DMS53 treated with DMSO at 0.1 percent for 48 hours (cell line): ENCODE measurements around the gene DLEC1.

ENCODE experiments used
- DNase-seq: peaks from one replicate; lab custom pipeline; 2025; ENCODE audit not compliant: unreplicated experiment; lab: John Stamatoyannopoulos, UW

Gene DLEC1

DNA sequence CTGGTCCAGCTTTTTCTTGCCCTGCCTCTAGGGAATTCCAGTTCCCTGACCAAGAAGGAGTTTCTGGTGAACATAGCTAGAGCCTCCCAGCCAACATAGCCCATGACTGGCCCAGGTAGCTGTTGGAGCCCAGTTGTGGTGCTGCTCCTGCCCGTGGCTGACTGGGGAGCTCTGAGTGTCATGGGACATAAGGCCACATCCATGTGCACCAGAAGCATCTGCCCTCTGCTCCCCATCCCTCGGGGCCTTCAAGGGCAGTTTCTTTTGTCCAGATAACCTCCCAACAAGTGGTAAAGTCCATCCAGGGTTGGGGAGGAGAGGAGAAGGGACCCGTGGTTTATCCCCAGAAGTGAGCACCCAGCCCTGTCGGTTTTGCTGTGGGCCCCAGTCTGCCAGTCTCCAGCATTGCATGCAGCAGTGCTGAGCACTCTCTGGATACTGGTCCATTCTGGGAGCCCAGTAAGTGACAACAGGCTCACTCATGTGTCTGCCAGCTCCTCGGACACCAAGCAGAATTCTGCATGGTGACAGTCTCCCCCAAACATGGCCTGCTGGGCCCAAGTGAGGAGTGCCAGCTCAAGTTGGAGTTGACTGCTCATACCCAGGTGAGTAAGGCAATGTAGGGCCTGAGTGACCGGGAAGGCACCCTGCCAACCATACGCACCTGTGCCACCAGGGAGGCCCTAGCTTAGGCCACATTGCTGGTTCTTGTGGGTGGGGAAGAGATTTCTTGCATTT, 69.1 kb downstream of the DLEC1 start:
- DNase-seq: no peak

DNA sequence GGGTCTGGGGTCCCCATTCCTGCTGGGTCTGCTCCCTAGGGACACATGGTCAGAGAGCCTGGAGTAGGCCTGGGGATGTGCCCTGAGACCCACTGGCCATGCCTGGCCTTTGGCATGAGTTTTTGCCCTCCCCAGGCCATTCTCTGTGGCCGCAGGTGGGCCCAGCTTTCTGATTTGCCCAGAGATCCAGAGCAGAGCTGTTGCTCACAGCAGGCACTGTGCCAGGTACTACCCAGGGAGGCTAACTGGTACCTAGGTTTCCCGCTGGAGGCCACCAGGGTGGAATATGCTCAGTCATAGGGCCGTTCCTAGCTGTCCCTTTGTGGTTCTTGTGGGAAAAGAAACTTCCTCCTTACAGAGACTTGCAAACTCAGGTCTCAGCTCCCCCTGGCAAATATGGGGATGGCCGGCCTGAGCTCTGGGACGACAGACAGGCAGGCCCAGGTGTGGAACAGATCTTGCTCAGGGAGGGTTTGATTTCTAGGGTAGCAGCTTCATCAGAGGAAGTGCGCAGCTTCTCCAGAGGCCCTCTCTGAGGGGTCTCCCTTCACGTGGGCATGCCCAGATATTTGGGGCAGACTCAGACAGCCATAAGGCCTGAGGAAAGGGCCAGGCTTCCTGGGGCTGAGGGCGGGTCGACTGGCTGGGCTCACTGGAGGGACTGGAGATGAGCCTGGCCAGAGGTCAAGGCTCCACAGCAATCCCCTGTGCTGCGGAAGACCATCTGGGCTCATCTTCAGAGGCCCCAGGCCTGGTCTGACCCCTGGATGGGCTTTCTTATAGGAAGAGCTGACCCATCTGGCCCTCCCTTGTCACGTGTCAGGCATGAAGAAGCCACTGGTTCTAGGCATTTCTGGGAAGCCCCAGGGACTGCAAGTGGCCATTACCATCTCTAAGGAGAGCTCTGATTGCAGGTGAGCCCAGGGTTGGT, 69.9 kb downstream of the DLEC1 start:
- no peak for DNase-seq

DNA sequence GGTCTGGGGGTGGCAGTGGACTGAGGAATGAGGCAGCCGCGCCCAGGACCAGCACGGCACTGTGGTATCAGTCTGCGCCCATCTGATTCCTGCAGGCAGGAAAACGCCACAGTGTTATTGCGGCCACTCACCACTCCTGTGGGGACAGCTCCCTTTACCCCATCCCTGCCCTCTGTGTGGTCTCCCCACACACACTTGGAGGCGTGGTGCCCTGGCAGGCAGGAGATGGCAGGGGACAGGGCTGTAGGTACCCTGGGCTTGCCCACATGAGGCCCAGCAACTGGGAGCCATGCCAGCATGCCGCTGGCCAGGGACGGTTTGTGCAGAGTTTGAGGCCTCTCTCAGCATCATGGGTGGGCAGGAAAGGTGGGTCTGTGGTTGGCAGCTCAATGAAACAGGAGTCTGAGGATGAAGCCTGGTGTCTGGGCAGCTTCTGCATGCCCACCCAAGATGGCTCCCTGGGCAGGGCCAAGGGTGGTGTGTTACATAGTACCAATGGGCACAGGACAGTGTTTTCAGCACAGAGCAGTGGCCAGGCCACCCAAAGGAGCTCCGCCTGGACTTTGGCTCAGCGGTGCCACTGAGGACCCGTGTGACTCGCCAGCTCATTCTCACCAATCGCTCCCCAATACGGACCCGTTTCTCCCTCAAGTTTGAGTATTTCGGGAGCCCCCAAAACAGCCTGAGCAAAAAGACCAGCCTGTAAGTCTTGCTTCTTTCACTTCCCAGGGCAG, 70.7 kb downstream of the DLEC1 start:
- no peak for DNase-seq

DNA sequence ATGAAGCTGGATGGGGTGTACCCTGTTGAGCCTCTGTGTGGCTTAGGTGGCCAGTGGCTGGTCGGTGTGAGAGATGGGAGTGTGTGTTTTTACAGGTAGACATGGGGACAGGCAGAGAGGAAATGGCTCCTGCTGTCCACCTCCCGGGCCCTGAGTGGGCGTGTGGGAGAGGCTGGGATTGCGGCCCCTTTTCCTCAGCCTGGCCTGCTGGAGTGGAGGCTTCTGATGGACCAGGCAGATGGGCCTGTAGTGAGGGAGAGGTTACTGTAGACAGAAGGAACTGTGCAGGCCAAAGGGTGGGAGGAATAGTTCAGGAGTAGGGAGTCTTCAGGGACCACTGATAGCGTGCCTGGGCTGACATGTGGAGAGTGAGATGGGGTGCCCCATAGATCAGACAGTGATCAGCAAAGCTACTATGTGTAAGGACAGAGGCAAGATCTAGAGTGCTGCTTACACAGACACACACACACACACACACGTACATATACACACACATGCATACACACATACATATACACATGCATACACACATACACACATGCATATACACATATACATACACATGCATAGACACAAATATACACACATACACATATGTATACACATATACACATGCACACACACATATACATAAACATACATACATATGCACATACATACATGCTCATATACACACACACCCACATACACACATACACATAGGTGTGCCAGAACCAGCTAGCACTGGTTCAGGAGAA, 71.5 kb downstream of the DLEC1 start:
- DNase-seq: no peak

DNA sequence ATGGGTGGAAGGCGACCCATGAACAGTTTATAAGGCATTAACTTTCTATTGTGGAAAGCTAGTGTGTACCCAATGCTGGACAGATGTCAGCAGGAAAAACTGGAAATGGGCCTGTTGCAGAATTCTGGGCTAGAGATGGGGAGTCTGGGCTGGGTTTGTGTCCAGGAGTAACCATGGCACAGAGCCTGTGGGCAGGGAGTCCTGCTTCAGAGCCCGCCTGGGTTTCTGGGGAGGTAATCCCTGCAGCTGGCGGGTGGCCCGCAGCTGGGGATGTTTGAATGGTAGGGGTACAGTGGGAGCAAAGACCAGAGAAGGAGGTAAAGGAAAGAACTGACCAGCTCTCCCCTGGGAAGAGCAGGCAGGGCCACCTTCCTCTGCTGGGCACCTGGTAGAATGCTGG, 72.2 kb downstream of the DLEC1 start:
- no peak for DNase-seq

DNA sequence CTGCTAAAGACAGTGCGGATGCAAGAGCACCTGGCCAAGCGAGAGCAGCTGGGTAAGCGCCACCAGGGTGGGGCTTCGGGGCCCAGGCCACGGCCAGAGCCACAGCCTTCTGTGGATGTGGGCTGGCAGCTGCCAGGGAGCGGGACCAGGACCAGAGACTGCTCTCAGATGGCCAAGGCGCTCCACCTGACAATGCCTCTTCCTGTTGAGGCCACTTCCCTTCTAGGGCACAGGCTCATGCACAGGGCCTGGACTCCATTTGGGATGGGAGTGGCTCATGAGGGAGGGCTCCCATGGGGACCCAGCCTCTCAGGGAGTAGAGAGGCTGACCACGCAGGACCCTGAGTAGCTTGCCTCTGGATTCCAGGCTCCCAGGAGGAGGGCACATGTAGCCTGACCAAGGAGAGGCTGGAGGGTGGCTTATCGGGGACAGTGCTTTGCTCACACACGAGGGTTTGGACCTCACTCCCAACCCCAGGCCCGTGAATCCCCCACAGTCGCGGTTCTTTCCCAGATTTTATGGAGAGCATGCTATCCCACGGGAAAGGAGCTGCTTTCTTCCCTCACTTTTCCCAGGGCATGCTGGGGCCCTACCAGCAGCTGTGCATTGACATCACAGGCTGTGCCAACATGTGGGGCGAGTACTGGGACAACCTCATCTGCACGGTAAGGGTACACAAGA, 72.8 kb downstream of the DLEC1 start:
- no peak for DNase-seq

DNA sequence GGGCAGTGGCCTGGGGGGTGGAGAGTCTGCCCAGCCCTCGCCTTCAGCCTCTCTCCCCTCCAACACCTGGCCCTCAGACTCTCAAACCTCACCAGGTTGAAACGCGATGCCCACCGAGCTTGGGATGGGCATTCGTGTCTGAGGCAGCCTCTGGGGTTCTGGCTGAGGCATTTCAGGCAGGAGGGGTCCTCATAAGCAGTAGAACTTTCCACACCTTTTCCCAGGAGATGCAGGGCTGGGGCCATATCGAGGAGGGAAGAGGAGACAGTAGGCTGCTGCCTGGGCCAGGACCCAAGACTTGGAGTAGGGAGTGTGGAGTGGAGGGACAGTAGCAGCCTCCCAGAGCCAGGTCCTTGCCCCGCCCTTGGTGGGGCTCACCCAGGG, 73.4 kb downstream of the DLEC1 start:
- DNase-seq: no peak

DNA sequence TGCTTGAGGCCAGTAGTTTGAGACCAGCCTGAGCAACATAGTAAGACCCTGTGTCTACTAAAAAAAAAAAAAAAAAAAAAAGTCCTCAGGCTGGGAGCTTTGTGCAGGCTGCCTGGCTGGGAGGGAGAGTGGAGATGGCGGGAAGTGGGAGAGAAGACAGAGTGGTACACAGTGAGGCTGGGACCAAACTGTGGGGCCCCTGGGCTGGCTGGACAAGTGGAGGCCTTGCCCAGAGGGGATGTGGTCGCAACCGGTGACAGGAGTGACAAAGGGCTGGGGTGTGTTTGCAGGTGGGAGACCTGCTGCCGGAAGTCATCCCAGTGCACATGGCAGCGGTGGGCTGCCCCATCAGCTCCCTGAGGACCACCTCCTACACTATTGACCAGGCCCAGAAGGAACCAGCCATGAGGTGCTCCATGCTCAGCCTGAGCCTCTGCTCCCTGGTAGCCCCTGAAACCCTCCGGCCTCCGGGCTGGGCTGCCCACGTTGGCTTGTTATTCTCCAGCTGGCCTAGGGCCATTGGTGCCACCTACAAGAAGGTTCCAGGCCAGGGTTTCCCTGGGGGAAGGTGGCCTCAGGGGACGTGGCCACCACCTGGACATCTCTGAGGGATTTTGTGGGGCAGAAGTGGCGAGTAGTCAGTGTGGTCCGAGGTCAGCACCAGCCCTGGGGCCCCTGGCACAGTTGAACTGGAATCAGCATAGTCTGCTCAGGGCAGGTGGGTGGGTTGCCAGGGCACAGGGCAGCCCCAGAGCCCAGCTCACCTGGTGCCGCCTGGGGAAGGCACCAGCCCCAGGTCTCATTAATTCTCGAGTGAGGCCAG, 75.3 kb downstream of the DLEC1 start:
- no peak for DNase-seq

DNA sequence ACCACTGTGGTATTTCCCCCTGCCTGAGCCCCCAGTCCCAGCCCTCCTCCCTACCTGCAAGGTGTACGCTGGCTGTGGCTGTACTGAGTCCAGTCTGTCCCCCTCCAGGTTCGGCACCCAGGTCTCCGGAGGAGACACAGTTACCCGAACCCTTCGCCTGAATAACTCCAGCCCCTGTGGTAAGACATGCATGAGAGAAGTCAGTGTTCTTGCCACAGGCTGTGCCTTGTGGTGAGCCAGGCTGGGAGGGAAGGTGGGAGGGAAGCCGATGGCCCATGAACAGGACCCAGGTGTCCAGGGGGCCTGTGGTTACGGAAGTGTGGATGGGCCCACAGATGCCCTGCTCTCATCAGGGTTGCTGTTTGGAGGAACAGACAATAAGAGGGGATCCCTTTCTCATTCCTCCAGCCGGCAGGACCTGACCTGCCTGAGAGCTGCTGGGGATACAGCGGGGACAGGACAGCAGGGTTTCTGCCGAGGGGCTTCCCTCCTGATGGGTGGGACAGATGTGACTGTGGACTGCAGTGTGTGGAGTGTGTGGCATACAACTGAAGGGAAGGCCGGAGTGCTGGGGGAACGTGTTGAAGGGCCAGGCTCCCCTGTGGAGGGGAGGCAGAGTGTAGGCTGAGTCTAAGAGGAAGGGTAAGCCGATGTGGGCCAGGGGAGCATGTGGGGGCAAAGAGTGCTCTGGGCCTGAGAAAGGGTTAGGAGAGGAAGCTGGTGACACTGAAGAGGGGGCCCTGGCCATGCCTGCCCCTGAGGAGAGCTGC, 76.1 kb downstream of the DLEC1 start:
- DNase-seq: no peak

DNA sequence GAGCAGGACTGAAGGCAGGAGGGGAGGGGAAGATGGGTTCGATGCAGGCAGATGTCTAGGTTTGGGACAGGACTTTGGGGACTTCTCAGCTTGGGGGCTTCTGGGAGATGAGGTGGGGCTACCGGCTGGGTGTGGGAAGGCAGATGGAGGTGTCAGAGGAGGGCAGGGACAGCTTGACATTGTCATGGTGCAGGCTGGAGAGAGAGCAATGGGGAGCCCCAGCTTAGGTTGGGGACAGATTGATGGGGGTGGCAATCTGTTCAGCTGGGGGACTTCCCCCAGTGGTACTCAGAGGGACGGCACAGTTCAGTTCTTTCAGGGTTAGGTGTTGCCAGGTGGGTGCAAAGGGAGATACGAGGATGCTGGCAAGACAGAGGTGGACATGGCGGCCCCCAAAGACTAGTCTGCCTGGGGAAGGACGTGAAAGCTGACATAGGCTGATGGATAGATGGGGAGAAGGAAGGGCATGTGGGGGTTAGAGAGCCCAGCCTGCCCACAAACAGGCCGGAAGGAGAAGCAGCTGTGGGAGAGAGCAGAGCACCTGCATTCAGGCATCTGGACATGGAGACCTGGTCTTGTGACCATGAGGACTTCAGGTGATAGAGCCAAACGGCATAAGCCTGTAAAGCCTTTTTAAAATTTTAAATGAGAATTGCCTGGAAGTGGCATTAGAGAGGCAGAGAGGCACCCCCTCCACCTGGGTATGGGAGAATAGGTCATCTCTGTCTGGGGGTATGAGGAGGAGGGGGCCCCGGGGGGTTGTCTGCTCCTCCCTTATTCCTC, 76.8 kb downstream of the DLEC1 start:
- no peak for DNase-seq

DNA sequence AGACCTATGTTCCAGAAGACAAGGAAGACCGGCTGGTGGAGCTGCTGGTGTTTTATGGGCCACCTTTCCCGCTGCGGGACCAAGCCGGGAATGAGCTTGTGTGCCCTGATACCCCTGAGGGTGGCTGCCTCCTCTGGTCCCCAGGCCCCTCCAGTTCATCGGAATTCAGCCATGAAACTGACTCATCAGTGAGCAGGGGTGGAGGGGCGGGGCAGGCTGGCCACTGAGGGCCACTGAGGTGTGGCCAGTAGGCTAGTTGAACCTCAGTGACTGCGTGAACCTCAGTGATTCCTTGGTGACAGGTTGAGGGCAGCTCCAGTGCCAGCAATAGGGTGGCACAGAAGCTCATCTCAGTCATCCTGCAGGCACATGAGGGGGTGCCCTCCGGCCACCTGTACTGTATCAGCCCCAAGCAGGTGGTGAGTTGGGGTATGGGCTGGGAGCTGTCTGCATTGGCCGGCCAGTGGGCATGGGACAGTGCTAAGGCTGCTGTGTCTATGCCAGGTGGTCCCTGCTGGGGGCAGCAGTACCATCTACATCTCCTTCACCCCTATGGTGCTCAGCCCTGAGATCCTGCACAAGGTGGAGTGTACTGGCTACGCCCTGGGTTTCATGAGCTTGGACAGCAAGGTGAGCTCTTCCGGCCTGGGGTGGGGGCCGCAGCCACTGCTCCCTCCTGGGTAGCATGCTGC, 77.6 kb downstream of the DLEC1 start:
- no peak for DNase-seq

DNA sequence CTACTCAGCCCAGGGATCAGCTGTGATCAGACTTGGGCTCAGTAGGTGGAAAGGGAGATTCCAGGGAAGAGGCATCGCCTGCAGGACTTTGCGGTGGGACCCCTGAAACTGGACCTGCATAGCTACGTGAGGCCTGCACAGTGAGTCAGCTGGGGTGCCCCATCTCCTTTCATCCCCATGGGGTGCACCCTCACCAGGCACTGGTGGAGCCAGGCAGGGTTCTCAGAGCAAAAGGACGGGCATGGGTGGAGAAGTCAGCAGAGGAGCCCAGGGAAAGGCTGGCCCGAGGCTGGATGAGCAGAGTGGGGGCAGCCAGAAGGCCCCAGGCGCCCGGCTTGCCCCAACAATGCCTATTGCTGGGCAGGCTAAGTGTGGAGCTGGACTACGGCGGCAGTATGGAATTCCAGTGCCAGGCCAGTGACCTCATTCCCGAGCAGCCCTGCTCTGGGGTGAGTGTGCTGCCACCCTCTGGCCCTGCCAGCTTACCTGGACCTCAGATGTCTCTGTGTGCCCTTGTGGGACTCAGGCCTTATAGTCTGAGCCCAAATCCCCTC, 78.2 kb downstream of the DLEC1 start:
- no peak for DNase-seq

DNA sequence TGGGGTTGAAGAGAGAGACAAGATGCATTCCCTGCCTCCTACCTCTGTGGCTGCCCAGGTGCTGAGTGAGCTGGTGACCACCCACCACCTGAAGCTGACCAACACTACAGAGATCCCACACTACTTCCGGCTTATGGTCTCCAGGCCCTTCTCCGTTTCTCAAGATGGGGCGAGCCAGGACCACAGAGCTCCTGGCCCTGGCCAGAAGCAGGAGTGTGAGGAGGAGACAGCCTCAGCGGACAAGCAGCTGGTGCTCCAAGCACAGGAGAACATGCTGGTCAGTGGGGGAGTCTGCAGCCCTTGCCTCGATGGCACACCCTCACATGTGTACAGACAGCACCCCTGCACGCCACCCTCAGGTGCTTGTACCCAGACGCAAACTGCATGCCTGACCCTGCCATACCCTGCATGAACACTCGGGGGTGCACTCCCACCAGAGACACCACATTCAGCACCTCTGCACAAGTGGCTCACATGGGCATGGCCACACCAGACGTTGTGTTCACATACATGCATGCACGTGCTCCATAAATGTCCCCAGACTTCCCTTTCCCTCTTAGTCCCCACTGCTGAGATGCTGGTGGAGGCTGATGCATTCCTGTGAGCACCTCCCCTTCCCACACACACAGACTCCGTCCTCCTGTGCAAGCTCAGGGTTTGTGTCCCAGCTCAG, 78.9 kb downstream of the DLEC1 start:
- no peak for DNase-seq

DNA sequence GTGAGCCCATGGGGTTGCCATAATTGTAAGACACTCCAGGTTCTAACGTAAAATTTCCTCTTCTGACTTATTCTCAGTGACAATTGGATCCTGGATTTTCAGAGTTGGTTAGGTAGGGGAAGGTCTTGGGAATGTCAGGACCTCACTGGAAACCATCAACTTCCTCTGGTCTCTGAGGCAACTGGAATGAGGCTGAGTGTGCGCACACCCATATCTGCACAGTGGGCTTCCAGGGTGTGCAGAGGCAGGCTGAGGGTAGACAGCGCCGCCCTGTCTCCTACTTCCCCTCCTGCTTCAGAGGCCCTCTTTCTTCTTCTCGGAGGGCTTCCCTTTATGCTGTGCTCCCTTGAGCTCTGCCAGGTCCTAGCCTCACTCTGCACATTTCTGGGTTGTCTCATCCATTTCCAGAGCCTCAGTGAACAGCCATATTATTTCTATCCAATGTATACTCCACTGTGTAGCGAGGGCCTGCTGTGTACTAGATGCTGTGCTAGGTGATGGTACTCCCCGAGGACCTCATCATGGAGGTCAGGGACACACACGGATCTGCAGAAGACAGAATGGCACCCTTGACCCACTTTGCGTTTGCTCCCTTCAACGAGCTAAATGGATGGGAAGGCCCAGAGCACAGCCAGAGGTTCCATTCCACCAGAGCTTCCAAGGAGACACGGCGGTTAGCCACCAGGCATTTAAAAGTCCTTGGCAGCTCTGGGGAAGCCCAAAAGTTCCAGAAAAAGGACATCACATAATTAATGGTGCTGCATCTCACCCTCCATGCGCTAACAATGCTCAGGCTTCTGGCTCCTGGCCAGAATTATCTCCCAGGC, 79.6 kb downstream of the DLEC1 start:
- no peak for DNase-seq

DNA sequence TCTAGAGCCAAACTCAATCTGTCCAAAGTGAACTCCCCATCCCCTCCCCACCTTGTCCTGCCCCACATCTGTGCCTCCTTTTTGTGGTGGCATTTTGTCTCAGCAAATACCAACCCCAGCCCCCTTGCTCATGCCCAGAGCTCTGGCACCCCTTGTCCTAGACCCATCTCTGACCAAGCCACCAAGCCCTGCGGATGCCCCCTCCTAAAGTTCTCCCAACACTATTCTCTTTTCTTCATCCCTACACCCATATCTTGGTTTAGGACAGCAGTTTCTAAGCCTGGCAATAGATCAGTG, 80.2 kb downstream of the DLEC1 start:
- no peak for DNase-seq
